HG03565 (cell line): ENCODE measurements around the gene PGAM2.
"Not testable (repeated sequence)": the region's sequence is repeated elsewhere in the genome, so short reads cannot be mapped to it uniquely, and the experiment has no call there.

Experiments used
- ATAC-seq: cut with Tn5 transposase; IDR thresholded peaks from one replicate; pipeline ENCODE4 v1.9.1; 2021; ENCODE audit warnings: mild to moderate bottlenecking, moderate library complexity; ENCODE audit not compliant: unreplicated experiment

The PGAM2 gene

DNA sequence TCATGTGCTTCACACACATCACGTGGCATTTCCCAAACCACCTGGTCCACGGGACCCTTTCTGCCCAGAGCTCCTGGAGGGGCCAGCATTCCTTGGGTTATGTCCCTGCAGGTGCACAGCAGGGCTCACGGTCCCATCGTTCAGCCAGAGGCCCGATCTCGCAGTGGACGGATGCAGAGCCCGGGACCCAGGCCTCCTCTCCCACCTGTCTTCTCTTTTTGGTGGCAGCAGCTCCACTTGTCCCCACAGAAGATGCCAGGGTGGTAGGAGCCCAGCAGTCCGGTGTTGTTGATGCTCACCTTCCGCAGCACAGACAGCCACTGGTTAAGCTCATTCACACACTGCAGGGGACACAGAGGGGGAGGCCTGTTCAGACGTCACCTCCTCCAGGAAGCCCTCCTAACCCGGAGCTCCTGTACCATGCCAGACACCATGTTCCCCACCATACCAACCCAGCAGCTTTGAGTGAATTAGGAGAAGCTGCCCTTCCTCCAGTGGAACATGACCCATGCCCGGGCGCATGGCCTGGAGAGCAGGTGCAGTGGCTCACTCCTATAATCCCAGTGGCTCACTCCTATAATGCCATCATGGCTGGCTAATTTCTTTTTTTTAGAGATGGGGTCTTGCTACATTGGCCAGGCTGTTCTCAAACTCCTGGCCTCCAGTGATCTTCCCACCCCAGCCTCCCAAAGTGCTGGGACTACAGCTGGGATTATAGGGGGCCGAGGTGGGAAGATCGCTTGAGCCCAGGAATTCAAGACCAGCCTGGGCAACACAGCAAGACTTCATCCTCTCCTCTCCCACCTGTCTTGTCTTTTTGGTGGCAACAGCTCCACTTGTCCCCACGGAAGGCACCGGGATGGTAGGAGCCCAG lies 31.2 kb downstream of the PGAM2 start:
- not testable (repeated sequence) for ATAC-seq

DNA sequence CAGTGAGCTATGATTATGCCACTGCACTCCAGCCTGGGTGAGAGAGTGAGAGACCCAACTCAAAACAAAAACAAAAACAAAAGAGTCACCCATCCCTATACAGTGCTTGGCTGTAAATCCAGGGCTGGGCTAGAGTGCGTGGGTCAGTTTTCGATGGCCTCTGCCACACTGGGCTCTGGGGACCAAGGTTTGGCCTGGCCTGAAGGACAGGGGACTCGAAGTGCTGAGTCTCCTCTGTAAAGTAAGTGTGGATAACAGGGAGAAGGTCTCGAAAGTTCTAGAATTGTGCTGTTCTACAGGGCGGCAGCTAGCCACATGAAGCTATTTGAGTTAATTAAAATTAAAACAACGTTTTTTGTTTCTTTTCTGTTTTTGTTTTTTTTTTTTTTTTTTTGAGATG lies 33.3 kb downstream of the PGAM2 start:
- not testable (repeated sequence) for ATAC-seq

DNA sequence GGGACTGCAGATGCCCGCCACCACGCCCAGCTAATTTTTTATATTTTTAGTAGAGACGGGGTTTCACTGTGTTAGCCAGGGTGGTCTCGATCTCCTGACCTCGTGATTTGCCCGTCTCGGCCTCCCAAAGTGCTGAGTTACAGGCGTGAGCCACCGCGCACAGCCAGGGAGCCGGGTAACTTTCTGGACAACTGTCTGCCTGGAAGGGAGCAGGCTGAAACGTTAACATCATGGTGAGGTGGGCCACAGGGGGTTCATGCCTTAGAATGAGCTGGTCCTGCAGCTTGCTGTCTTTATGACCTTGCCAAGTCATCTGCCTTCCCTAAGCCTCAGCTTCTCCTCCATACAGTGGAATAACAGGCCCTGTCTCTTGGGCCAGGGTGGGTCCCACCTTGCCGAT lies 34.0 kb downstream of the PGAM2 start:
- ATAC-seq, result not testable (repeated sequence)

DNA sequence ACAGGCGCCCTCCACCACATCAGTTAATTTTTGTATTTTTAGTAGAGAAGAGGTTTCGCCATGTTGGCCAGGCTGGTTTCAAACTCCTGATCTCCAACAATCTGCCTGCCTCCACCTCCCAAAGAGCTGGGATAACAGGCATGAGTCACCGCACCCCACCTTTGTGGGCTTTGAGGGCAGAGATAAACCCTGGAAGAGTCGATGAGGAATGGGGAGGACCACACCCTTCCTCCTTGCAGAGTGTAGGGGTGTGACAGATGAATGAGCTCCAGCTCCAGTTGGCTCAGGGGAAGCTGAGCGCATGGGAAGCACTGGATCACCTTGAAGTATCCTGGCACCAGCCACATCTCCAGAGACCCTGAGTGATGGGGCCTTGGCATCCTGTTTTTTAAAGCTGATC lies 35.3 kb downstream of the PGAM2 start:
- ATAC-seq, result not testable (repeated sequence)

DNA sequence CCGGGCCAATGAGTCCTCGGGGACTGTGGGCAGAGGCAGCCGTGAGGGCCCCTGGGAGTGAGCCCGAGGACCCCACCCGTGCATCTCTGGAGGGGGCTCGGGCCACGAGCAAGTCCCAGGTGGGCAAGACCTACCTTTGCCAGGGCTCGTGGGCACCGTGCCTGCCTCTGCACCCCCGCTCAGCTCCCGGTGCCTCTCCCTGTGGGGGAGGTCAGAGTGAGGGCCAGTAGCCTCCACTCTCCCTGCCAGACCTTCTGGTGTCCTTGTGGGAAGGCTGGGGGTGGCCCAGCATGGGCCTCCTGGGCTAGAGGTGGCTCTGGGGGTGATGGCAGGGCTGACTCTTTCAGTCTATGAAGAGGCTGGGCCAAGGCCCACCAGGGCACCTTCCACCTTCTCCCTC lies 35.9 kb downstream of the PGAM2 start:
- ATAC-seq, result not testable (repeated sequence)

DNA sequence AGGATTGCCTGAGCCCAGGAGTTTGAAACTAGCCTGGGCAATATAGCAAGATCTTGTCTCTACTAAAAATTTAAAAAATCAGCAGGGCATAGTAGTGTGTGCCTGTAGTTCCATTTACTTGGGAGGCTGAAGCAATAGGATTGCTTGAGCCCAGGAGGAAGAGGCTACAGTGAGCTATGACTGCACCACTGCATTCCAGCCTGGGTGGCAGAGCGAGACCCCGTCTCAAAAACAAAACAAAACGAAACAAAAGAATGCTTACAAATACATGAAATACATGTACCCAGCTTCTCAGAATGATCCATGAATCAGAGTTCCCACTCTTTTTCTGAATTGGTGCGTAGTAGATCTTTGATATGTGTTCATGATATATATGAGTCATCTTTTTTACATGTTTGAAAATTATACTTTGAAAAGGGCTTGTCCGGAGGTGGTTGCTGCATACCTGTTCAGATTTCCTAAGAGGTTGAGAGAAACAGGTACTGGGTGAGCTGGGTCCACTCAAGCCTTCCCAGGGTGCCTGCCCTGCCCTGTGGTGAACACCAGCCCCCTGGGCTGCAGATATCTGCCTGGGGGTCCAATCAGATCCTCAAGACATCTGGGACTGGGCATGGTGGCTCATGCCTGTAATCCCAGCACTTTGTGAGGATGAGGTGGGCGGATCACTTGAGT lies 42.4 kb downstream of the PGAM2 start:
- ATAC-seq, result not testable (repeated sequence)

DNA sequence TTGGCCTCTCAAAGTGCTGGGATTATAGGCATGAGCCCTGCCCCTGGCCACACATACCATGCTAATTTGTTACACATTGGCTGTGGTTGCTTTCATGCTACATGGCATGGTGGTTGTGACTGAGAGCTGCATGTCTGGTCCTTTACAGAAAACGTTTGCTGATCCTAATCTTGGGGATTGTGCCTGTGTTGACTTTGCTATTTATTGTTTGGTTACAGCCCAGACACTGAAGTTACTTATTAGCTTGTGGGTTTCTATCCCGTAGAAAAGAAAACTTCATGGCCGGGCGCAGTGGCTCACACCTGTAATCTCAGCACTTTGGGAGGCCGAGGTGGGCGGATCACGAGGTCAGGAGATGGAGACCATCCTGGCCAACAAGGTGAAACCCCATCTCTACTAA lies 43.3 kb downstream of the PGAM2 start:
- ATAC-seq, result not testable (repeated sequence)

DNA sequence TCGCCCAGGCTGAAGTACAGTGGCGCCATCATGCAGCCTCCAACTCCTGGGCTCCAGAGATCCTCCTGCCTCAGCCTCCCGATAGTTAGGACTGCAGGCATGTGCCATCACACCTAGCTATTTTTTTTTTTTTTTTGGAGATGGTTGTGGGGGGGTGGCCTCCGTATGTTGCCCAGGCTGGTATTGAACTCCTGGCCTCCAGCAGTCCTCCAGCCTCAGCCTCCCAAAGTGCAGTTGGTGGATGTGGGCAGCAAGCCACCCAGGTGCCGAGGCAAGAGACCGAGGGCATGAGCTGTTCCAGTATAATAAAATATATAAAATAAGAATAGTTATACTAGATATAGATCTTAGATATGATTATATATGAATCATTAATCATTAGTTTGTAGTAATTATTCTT lies 45.5 kb downstream of the PGAM2 start:
- not testable (repeated sequence) for ATAC-seq

DNA sequence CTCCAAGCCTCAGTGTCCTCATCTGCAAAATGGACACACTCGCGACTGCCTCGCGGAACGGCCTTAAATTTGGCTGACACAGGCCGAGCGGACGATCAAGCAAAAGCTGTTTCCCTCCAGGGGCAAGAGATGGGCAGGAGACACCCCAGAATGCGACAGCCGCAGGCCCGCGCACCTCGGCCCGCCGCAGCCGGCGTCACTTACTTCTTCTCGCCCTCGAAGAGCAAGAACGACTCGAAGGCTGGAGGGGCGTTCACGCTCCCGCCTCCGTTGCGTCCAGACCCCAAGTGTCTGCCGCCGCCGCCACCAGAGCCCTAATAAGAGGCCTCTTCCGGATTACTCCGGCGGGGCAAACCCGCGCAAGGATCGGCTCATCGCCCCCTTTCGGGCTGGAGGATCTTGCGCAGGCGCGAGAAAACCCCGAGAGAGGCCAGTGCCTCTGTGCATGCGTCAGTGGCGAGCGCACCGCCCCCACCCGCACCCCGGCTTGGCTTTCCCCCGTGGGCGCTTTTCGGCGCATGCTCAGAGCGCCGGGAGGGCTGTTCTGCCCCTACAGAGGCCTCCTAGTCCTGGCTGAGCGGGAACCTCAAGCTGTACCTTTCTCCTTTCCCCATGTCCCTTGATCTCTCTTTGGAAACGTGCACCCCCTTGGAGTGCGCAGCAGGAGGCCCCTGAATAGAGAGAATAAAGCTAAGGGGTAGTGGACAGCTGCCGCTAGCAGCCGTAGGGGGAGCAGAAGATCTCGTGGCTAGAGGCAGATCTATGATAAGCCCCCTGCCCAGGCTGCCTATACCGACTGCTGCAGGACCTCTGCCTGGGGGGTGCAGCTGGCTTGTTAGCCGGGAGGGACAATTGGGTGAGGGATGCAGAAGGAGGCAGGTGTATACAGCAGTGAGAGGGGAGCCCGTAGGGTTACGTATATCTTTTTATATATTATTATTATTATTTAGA lies 46.2 kb downstream of the PGAM2 start:
- ATAC-seq, result peak; percentile 93

DNA sequence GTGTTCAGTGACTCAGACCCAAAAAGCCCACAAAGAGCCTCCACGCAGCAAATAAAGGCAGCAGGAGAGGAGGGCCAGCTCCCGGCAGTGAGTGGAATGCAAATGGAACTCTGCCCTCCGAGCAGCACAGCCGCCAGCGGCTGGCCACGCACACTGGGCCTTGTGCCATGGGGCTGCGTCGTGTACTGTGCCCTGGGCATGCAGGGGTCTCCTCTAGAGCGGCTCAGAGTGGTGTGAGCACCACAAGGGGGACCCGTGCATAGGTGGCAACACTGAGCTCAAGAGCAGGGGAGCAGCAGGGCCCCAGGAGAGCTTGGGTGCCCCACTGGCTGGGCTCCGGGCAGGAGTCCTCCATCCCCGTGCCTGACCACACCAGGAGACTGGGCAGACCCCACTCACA lies 50.3 kb downstream of the PGAM2 start:
- not testable (repeated sequence) for ATAC-seq
